Panc1 (cell line): ENCODE measurements around the gene MRAS. TPM values are rescaled to one million over a fixed set of nuclear protein-coding genes. Genes with fewer than 3 reads are reported as not detected.

Experiments used
- ATAC-seq: fragments of 200-7000 bp; cut with Tn5 transposase; 2 replicates; pipeline ENCODE4 v1.9.1; 2020; ENCODE audit warnings: mild to moderate bottlenecking, moderate library complexity
- BruUV-seq: library from RNA; stranded (reverse); fragments of 400-500 nt; replicated peaks from 2 replicates; lab custom pipeline; 2021; lab: Mats Ljungman, UMichigan
- CTCF ChIA-PET: fragments of 300-600 bp; sonication (Branson Sonifier 250); formaldehyde crosslinking; loops from one replicate; lab custom pipeline; 2022; ENCODE audit warnings: antibody characterized with exemption; lab: Charles Lee
- POLR2A ChIA-PET: fragments of 300-600 bp; sonication (Branson Sonifier 250); formaldehyde crosslinking; loops from one replicate; lab custom pipeline; 2022; ENCODE audit warnings: antibody characterized with exemption; lab: Charles Lee
- DNase-seq: peaks from one replicate; pipeline ENCODE4 v3.0.0-alpha.2; 2010; ENCODE audit warnings: low read depth, low spot score
- H3K27ac ChIP-seq: 2 replicates; pipeline ENCODE4 v1.5.1; 2011; ENCODE audit warnings: mild to moderate bottlenecking, low read length, inconsistent platforms
- H3K27me3 ChIP-seq: fragments of 200-500 bp; sonication (Bioruptor generic); 2 replicates; pipeline ENCODE4 v1.6.0; 2014; ENCODE audit warnings: low read length, inconsistent platforms; ENCODE audit not compliant: control insufficient read depth, insufficient read depth
- H3K36me3 ChIP-seq: fragments of 200-500 bp; sonication (Bioruptor generic); 2 replicates; pipeline ENCODE4 v1.5.1; 2014; ENCODE audit warnings: inconsistent platforms, mild to moderate bottlenecking, low read length, moderate library complexity; ENCODE audit not compliant: control insufficient read depth, insufficient read depth
- H3K4me1 ChIP-seq: 2 replicates; pipeline ENCODE4 v1.5.1; 2011; ENCODE audit warnings: inconsistent platforms, mild to moderate bottlenecking, low read length, moderate library complexity; ENCODE audit not compliant: control insufficient read depth, insufficient read depth
- H3K4me3 ChIP-seq, 2 experiments: 2 replicates each; pipeline ENCODE4 v1.5.1; 2011 to 2012; ENCODE audit warnings: low read depth in 2 of 2, low read length in 2 of 2, mild to moderate bottlenecking in 2 of 2, inconsistent platforms in 1 of 2, moderate library complexity in 1 of 2
- H3K9me3 ChIP-seq: fragments of 200-500 bp; sonication (Bioruptor generic); 2 replicates; pipeline ENCODE4 v1.5.1; 2014; ENCODE audit warnings: low read depth, mild to moderate bottlenecking, inconsistent platforms, low read length, moderate library complexity; ENCODE audit not compliant: control insufficient read depth, insufficient read depth
- CTCF ChIP-seq: fragments of 450-650 bp; IDR thresholded peaks from 2 replicates; pipeline ENCODE4 v1.5.1; 2017; ENCODE audit warnings: mild to moderate bottlenecking
- POLR2AphosphoS5 ChIP-seq: IDR thresholded peaks from 2 replicates; pipeline ENCODE4 v1.6.1; 2012; ENCODE audit warnings: mild to moderate bottlenecking, low read depth, low read length, moderate library complexity
- REST ChIP-seq, 2 experiments: IDR thresholded peaks; 2 replicates each; pipeline ENCODE4 v1.6.1; 2011 to 2012; ENCODE audit warnings: low read depth in 2 of 2, control low read depth in 1 of 2, low read length in 1 of 2, mild to moderate bottlenecking in 1 of 2, moderate library complexity in 1 of 2; ENCODE audit not compliant: insufficient read depth in 1 of 2
- SIN3A ChIP-seq: IDR thresholded peaks from 2 replicates; pipeline ENCODE4 v1.6.1; 2012; ENCODE audit warnings: low read depth, mild to moderate bottlenecking, low read length, moderate library complexity, borderline replicate concordance; ENCODE audit not compliant: insufficient read depth
- TCF7L2 ChIP-seq: IDR thresholded peaks from 2 replicates; pipeline ENCODE4 v1.6.1; 2011; ENCODE audit warnings: mild to moderate bottlenecking, low read depth, low read length, inconsistent platforms
- in situ Hi-C: cut with HindIII; loops from 2 replicates; pipeline ENCODE4 v1.10.0; 2016; ENCODE audit warnings: low sequenced_read_pairs, low pct_unique_long_range_greater_than_20kb
- intact Hi-C: fragments of 100-400 bp; cut with micrococcal nuclease; formaldehyde crosslinking; loops from one replicate; pipeline ENCODE4 v1.10.0; 2022; ENCODE audit not compliant: unreplicated experiment
- total RNA-seq: library from RNA; stranded (reverse); gene quantifications from one replicate; pipeline ENCODE4 v1.2.1, GENCODE V29; 2021; ENCODE audit not compliant: unreplicated experiment

The MRAS gene
- total RNA-seq, 1 experiment from 2014 or later: 14.2 TPM

GRCh38 chr3:138323971-138324370 lies 24.4 kb upstream of the MRAS start:
- no peak for DNase-seq
- H3K36me3 ChIP-seq: no peaks in the 10 kb centered on the region
- in situ Hi-C loops (no loop called here), intact Hi-C loops (no loop called here)
- no peak for ATAC-seq
- no TSS peak for BruUV-seq
- H3K4me3 ChIP-seq: no peak overlapping the region
- H3K27me3 ChIP-seq: 0 out of 2 replicates have a peak, but pooled peaks cover 6% of the 10 kb centered on the region
- H3K27ac ChIP-seq: no peak overlapping the region
- no peaks in the 10 kb centered on the region for H3K9me3 ChIP-seq
- ChIA-PET CTCF (no interaction called here), POLR2A (no interaction called here)
- H3K4me1 ChIP-seq: peaks cover 2% of the 10 kb centered on the region; the same call in 1 of the 2 replicates
- no peak for TF ChIP-seq SIN3A
- TF ChIP-seq REST (IDR thresholded peaks at IDR 0.05; ENCODE audit: insufficient read depth in 1 of 2, low read depth in 2 of 2, low read length in 1 of 2): no peak
- TF ChIP-seq POLR2AphosphoS5: no peak
- TF ChIP-seq CTCF: no peak
- TF ChIP-seq TCF7L2: no peak

- no peaks in the 10 kb centered on the region for H3K36me3 ChIP-seq
- BruUV-seq: no TSS peak
- peaks cover 14% of the 10 kb centered on the region for H3K27me3 ChIP-seq
- DNase-seq (no peak), ATAC-seq (no peak)
- in situ Hi-C loops: no loop called here
- H3K27ac ChIP-seq: no peak overlapping the region
- H3K4me3 ChIP-seq: no peak overlapping the region
- H3K9me3 ChIP-seq: no peaks in the 10 kb centered on the region
- intact Hi-C loops: loop anchor here (5.0 kb wide), 1 partner anchor 144 kb away; no protein-coding TSS in a partner anchor
- TF ChIP-seq SIN3A (no peak), TCF7L2 (no peak), POLR2AphosphoS5 (no peak), CTCF (no peak), REST (IDR thresholded peaks at IDR 0.05; ENCODE audit: insufficient read depth in 1 of 2, low read depth in 2 of 2, low read length in 1 of 2) (no peak)
- H3K4me1 ChIP-seq: peaks cover 7% of the 10 kb centered on the region; the same call in 1 of the 2 replicates
- CTCF ChIA-PET: no interaction called here
- POLR2A ChIA-PET: no interaction called here
Measured at GRCh38 chr3:138325990-138326389, 22.4 kb upstream of the MRAS start.
